ENCODE results near the gene HEATR3.

- TF ChIP-seq, protein P1, sequence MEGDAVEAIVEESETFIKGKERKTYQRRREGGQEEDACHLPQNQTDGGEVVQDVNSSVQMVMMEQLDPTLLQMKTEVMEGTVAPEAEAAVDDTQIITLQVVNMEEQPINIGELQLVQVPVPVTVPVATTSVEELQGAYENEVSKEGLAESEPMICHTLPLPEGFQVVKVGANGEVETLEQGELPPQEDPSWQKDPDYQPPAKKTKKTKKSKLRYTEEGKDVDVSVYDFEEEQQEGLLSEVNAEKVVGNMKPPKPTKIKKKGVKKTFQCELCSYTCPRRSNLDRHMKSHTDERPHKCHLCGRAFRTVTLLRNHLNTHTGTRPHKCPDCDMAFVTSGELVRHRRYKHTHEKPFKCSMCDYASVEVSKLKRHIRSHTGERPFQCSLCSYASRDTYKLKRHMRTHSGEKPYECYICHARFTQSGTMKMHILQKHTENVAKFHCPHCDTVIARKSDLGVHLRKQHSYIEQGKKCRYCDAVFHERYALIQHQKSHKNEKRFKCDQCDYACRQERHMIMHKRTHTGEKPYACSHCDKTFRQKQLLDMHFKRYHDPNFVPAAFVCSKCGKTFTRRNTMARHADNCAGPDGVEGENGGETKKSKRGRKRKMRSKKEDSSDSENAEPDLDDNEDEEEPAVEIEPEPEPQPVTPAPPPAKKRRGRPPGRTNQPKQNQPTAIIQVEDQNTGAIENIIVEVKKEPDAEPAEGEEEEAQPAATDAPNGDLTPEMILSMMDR (IDR thresholded peaks at IDR 0.05), result no peak
- no peak for TF ChIP-seq EZH2 (IDR thresholded peaks at IDR 0.05; ENCODE audit: borderline replicate concordance, insufficient read depth, low read depth, low read length, poor library complexity, severe bottlenecking)
These were observed 18.2 kb downstream of the HEATR3 start for GRCh38 chr16:50083996-50084395.
